K562 (cell line): ENCODE measurements around the gene PRSS22. TPM values are rescaled to one million over a fixed set of nuclear protein-coding genes. Genes with fewer than 3 reads are reported as not detected.
A peak's percentile ranks its signal among the peaks of the same experiment; 100 is the strongest.

Source experiments
- HOXB6 ChIP-seq: fragments of 250-450 bp; sonication (Bioruptor Pico); IDR thresholded peaks from 2 replicates; pipeline ENCODE4 v1.5.1; 2022; ENCODE audit warnings: mild to moderate bottlenecking, borderline replicate concordance
- SIN3B ChIP-seq: fragments of 450-650 bp; IDR thresholded peaks from 2 replicates; pipeline ENCODE4 v1.6.1; 2017; ENCODE audit warnings: low read depth, mild to moderate bottlenecking, moderate library complexity
- TARDBP ChIP-seq: fragments of 450-650 bp; IDR thresholded peaks from 2 replicates; pipeline ENCODE4 v1.6.1; 2016
- ZNF668 ChIP-seq: fragments of 250-450 bp; sonication (Bioruptor Pico); IDR thresholded peaks from 2 replicates; pipeline ENCODE4 v1.8.0; 2022; ENCODE audit warnings: mild to moderate bottlenecking, inconsistent platforms
- polyA plus RNA-seq, 8 experiments: library from polyadenylated mRNA; depleted of rRNA in 4 of 8; stranded (reverse) in 5 of 8; unstranded in 3 of 8; fragments of >200 nt; fragmentation: Nextera tagmentation in 2 of 8; fragmentation: Illumina TruSeq in 1 of 8; extraction: Ambion mirVana in 2 of 8; extraction: Trizol in 1 of 8; gene quantifications; 2 replicates each; pipeline versions ENCODE4 v1.2.1 to v1.2.3, GENCODE V29; 2011 to 2014; ENCODE audit warnings: inconsistent platforms in 1 of 8, missing spikeins in 1 of 8
- total RNA-seq, 7 experiments: library from RNA; depleted of rRNA in 6 of 7; stranded (reverse); fragments of >200 nt in 6 of 7; fragmentation: Illumina TruSeq in 2 of 7; extraction: Trizol in 2 of 7; gene quantifications; 2 replicates each; pipeline versions ENCODE4 v1.2.1 to v1.2.3, GENCODE V29; 2011 to 2021; ENCODE audit warnings: low replicate concordance in 1 of 7
- TF ChIP-seq, protein P1 (sequence below), 3 experiments: fragments of 200-800 bp in 1 of 3; fragments of 250-450 bp in 1 of 3; fragments of 450-650 bp in 1 of 3; sonication (Bioruptor Pico) in 1 of 3; sonication (Bioruptor generic) in 1 of 3; formaldehyde crosslinking in 1 of 3; IDR thresholded peaks; 2 replicates each; pipeline versions ENCODE4 v1.6.1 to v1.8.0; 2016 to 2022; ENCODE audit warnings: mild to moderate bottlenecking in 2 of 3, missing genetic modification characterization in 2 of 3, missing compliant biosample characterization in 1 of 3, moderate library complexity in 1 of 3
- TF ChIP-seq, protein P2 (sequence below), 2 experiments: fragments of 450-650 bp in 1 of 2; sonication (generic) in 1 of 2; formaldehyde crosslinking in 1 of 2; IDR thresholded peaks; 2 replicates each; pipeline versions ENCODE4 v1.7.1 to v1.9.0; 2016 to 2022; ENCODE audit warnings: inconsistent platforms in 1 of 2, mild to moderate bottlenecking in 1 of 2, missing genetic modification reagents in 1 of 2
- TF ChIP-seq, protein P3 (sequence below): sonication (generic); formaldehyde crosslinking; IDR thresholded peaks from 2 replicates; pipeline ENCODE4 v1.8.0; 2022; ENCODE audit warnings: mild to moderate bottlenecking, missing genetic modification reagents
- TF ChIP-seq, protein P4 (sequence below): sonication (generic); formaldehyde crosslinking; IDR thresholded peaks from 2 replicates; pipeline ENCODE4 v1.4.0; 2020; ENCODE audit warnings: mild to moderate bottlenecking, missing genetic modification reagents

PRSS22 gene
- total and polyA plus RNA-seq, 9 of the 15 experiments (the other 6 are each of a cell fraction or from before 2014, with no cell fraction given), result 0.13 to 0.42 TPM; not detected in 7

DNA sequence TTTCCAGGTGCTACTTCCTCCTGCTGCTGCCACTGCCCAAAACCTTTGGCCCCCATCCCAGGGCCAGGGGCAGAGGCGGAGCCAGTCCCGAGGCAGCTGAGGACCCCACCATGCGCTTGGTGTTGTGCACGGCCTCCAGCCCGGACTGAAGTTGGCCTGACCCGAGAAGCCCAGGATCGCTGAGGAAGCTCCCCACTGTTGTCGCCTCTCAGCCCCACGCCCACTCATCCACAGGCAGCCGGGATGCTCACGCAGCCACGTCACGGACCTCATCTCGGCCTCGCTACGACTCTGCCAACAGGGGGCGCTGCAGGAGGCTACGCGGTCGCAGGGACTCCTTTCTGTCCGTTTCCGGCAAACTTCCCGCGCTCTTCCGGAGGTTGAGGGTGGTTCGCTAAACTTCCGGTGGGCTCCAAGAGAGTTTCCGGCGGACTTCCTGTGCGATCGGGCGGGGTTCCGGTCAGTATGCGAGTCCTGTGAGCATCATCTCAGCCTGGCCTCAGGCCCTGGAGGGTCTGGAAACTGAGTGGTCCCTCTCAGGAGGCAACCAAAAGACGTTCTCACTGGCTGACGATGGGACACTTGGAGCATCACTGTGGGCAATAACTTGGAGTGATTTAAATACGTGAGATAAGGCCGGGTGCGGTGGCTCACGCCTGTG is 15.5 kb downstream of the PRSS22 start (continued):
- TF ChIP-seq, protein P1, sequence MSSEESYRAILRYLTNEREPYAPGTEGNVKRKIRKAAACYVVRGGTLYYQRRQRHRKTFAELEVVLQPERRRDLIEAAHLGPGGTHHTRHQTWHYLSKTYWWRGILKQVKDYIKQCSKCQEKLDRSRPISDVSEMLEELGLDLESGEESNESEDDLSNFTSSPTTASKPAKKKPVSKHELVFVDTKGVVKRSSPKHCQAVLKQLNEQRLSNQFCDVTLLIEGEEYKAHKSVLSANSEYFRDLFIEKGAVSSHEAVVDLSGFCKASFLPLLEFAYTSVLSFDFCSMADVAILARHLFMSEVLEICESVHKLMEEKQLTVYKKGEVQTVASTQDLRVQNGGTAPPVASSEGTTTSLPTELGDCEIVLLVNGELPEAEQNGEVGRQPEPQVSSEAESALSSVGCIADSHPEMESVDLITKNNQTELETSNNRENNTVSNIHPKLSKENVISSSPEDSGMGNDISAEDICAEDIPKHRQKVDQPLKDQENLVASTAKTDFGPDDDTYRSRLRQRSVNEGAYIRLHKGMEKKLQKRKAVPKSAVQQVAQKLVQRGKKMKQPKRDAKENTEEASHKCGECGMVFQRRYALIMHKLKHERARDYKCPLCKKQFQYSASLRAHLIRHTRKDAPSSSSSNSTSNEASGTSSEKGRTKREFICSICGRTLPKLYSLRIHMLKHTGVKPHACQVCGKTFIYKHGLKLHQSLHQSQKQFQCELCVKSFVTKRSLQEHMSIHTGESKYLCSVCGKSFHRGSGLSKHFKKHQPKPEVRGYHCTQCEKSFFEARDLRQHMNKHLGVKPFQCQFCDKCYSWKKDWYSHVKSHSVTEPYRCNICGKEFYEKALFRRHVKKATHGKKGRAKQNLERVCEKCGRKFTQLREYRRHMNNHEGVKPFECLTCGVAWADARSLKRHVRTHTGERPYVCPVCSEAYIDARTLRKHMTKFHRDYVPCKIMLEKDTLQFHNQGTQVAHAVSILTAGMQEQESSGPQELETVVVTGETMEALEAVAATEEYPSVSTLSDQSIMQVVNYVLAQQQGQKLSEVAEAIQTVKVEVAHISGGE (CRISPR knock-in tag; IDR thresholded peaks at IDR 0.05), result peak in 2 of 3 experiments; percentile 89 to 97; a peak in 4 of 6 replicates
- TF ChIP-seq HOXB6, result no peak
- TF ChIP-seq, protein P2, sequence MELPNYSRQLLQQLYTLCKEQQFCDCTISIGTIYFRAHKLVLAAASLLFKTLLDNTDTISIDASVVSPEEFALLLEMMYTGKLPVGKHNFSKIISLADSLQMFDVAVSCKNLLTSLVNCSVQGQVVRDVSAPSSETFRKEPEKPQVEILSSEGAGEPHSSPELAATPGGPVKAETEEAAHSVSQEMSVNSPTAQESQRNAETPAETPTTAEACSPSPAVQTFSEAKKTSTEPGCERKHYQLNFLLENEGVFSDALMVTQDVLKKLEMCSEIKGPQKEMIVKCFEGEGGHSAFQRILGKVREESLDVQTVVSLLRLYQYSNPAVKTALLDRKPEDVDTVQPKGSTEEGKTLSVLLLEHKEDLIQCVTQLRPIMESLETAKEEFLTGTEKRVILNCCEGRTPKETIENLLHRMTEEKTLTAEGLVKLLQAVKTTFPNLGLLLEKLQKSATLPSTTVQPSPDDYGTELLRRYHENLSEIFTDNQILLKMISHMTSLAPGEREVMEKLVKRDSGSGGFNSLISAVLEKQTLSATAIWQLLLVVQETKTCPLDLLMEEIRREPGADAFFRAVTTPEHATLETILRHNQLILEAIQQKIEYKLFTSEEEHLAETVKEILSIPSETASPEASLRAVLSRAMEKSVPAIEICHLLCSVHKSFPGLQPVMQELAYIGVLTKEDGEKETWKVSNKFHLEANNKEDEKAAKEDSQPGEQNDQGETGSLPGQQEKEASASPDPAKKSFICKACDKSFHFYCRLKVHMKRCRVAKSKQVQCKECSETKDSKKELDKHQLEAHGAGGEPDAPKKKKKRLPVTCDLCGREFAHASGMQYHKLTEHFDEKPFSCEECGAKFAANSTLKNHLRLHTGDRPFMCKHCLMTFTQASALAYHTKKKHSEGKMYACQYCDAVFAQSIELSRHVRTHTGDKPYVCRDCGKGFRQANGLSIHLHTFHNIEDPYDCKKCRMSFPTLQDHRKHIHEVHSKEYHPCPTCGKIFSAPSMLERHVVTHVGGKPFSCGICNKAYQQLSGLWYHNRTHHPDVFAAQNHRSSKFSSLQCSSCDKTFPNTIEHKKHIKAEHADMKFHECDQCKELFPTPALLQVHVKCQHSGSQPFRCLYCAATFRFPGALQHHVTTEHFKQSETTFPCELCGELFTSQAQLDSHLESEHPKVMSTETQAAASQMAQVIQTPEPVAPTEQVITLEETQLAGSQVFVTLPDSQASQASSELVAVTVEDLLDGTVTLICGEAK (IDR thresholded peaks at IDR 0.05), result peak; percentile 98
- TF ChIP-seq, protein P2 (CRISPR knock-in tag; IDR thresholded peaks at IDR 0.05), result no peak
- TF ChIP-seq ZNF668 (CRISPR knock-in tag), result no peak
- no peak for TF ChIP-seq SIN3B
- TF ChIP-seq, protein P3, sequence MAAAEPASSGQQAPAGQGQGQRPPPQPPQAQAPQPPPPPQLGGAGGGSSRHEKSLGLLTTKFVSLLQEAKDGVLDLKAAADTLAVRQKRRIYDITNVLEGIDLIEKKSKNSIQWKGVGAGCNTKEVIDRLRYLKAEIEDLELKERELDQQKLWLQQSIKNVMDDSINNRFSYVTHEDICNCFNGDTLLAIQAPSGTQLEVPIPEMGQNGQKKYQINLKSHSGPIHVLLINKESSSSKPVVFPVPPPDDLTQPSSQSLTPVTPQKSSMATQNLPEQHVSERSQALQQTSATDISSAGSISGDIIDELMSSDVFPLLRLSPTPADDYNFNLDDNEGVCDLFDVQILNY (CRISPR knock-in tag), result no peak
- TF ChIP-seq TARDBP, result 0 out of 2 replicates have a peak, but pooled peaks have one; percentile 40
- TF ChIP-seq, protein P4, sequence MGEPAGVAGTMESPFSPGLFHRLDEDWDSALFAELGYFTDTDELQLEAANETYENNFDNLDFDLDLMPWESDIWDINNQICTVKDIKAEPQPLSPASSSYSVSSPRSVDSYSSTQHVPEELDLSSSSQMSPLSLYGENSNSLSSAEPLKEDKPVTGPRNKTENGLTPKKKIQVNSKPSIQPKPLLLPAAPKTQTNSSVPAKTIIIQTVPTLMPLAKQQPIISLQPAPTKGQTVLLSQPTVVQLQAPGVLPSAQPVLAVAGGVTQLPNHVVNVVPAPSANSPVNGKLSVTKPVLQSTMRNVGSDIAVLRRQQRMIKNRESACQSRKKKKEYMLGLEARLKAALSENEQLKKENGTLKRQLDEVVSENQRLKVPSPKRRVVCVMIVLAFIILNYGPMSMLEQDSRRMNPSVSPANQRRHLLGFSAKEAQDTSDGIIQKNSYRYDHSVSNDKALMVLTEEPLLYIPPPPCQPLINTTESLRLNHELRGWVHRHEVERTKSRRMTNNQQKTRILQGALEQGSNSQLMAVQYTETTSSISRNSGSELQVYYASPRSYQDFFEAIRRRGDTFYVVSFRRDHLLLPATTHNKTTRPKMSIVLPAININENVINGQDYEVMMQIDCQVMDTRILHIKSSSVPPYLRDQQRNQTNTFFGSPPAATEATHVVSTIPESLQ (CRISPR knock-in tag), result no peak
